Activated T-cell treated with anti-CD3 and anti-CD28 coated beads, Interleukin-2, amount 50 U/mL, for 48 hours (primary cell): ENCODE results near the gene FYN.
"Not testable (repeated sequence)": the region's sequence is repeated elsewhere in the genome, so short reads cannot be mapped to it uniquely, and the experiment has no call there.

ENCODE experiments used
- DNase-seq, 2 experiments: peaks; one replicate each; pipeline ENCODE4 v3.0.0-alpha.2; 2020

The FYN gene

GRCh38 chr6:111700135-111700690, 173.0 kb downstream of the FYN start:
- DNase-seq = no peak

GRCh38 chr6:111699123-111699522, 174.1 kb downstream of the FYN start:
- no peak for DNase-seq

- no peak for DNase-seq
These were observed 176.4 kb downstream of the FYN start for GRCh38 chr6:111696814-111697213.

- peak in 1 of 2 experiments; percentile 14 for DNase-seq
These were observed 180.7 kb downstream of the FYN start for GRCh38 chr6:111692327-111693164.

- DNase-seq = peak in 1 of 2 experiments; percentile 13
These were observed 181.7 kb downstream of the FYN start for GRCh38 chr6:111691345-111692225.

- peak in 1 of 2 experiments; percentile 11 for DNase-seq
These were observed 183.3 kb downstream of the FYN start for GRCh38 chr6:111689946-111690345.

GRCh38 chr6:111689419-111689818, 183.8 kb downstream of the FYN start:
- DNase-seq = no peak

GRCh38 chr6:111688331-111688730, 184.9 kb downstream of the FYN start:
- DNase-seq = no peak

GRCh38 chr6:111687652-111688051, 185.6 kb downstream of the FYN start:
- no peak for DNase-seq

GRCh38 chr6:111686932-111687266, 186.4 kb downstream of the FYN start:
- no peak for DNase-seq

- no peak for DNase-seq
These were observed 186.9 kb downstream of the FYN start for GRCh38 chr6:111686249-111686931.

- no peak for DNase-seq
These were observed 187.7 kb downstream of the FYN start for GRCh38 chr6:111685526-111685925.

- DNase-seq = no peak
These were observed 188.2 kb downstream of the FYN start for GRCh38 chr6:111685058-111685457.

- no peak for DNase-seq
These were observed 189.4 kb downstream of the FYN start for GRCh38 chr6:111683749-111684267.

GRCh38 chr6:111683157-111683556, 190.1 kb downstream of the FYN start:
- DNase-seq = no peak

- DNase-seq = no peak
These were observed 191.4 kb downstream of the FYN start for GRCh38 chr6:111681860-111682259.

- DNase-seq = not testable (repeated sequence)
These were observed 192.2 kb downstream of the FYN start for GRCh38 chr6:111680811-111681609.

GRCh38 chr6:111680015-111680712, 193.1 kb downstream of the FYN start:
- DNase-seq = no peak

- DNase-seq = no peak
These were observed 194.0 kb downstream of the FYN start for GRCh38 chr6:111679126-111679858.

GRCh38 chr6:111677249-111677990, 195.8 kb downstream of the FYN start:
- DNase-seq = no peak
